Measurements from ENCODE around the gene PROKR2. TPM values are rescaled to one million over a fixed set of nuclear protein-coding genes. Genes with fewer than 3 reads are reported as not detected.

Gene PROKR2
- total RNA-seq, 6 experiments from 2014 or later: not detected

DNA sequence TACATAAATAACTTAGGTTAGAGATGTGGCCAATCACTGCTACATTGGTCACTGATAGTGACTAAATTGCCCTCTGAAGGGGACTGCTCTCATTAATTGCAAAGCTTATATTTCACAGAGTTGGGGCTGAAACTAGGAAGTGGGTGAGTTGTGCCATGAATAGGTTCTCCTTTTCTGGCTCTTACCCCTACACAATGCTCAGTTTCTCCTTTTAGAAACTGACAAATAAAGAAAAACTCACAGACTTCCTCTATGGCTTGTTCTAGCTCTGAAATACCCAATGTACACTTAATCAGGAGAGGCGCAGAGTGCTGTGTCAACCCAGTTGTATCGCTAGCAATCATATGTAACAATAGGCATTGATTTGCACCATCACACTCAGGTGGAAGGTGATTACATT, 41.2 kb upstream of the PROKR2 start:
- Mint-ChIP-seq H3K9me3 (no peaks in the 10 kb centered on the region; the same call in 1 of the 2 replicates), H3K4me1 (ENCODE audit: low read depth) (peaks cover 27% of the 10 kb centered on the region), H3K27me3 (ENCODE audit: insufficient read depth) (peaks cover 7% of the 10 kb centered on the region), H3K27ac (no peak overlapping the region), H3K36me3 (ENCODE audit: low read depth) (no peaks in the 10 kb centered on the region), H3K4me3 (no peak overlapping the region)
- DNase-seq: no peak
- no peak for TF ChIP-seq CTCF (IDR thresholded peaks at IDR 0.05)

GRCh38 chr20:5356941-5357340, 40.2 kb upstream of the PROKR2 start:
- H3K27ac Mint-ChIP-seq: no peak overlapping the region
- H3K4me1 Mint-ChIP-seq (ENCODE audit: low read depth): peaks cover 35% of the 10 kb centered on the region
- DNase-seq: no peak
- TF ChIP-seq CTCF (IDR thresholded peaks at IDR 0.05): no peak
- H3K27me3 Mint-ChIP-seq (ENCODE audit: insufficient read depth): peaks cover 7% of the 10 kb centered on the region
- no peaks in the 10 kb centered on the region; the same call in 1 of the 2 replicates for H3K9me3 Mint-ChIP-seq
- no peaks in the 10 kb centered on the region for H3K36me3 Mint-ChIP-seq (ENCODE audit: low read depth)
- no peak overlapping the region for H3K4me3 Mint-ChIP-seq

DNA sequence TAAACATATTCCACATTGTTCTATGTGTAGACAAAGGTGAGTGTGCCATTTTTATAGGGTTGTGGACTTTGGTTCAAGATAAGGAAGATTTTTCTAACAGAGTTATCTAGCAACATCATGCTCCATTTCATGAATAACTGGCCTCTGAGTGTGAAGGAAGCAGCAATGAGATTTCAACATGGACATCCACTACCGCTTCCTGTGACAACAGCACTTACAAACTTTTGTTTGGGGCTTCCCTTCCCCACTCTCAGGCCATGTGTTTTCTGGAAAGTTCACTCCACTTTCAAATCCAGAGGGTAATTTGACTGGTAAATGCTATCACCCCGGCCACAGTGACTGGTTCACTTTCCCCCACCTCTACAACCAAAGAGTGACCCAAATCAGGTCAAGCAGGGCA, 38.1 kb upstream of the PROKR2 start:
- TF ChIP-seq CTCF (IDR thresholded peaks at IDR 0.05): no peak
- Mint-ChIP-seq H3K4me3 (no peak overlapping the region), H3K27me3 (ENCODE audit: insufficient read depth) (peaks cover 5% of the 10 kb centered on the region), H3K36me3 (ENCODE audit: low read depth) (no peaks in the 10 kb centered on the region), H3K9me3 (no peaks in the 10 kb centered on the region; the same call in 1 of the 2 replicates), H3K4me1 (ENCODE audit: low read depth) (peaks cover 40% of the 10 kb centered on the region), H3K27ac (0 out of 2 replicates have a peak overlapping the region, but pooled peaks have one; percentile 29)
- no peak for DNase-seq

- no peaks in the 10 kb centered on the region; the same call in 1 of the 2 replicates for H3K9me3 Mint-ChIP-seq
- no peaks in the 10 kb centered on the region for H3K36me3 Mint-ChIP-seq (ENCODE audit: low read depth)
- TF ChIP-seq CTCF (IDR thresholded peaks at IDR 0.05): no peak
- peaks cover 49% of the 10 kb centered on the region for H3K4me1 Mint-ChIP-seq (ENCODE audit: low read depth)
- H3K27me3 Mint-ChIP-seq (ENCODE audit: insufficient read depth): peaks cover 2% of the 10 kb centered on the region; the same call in 1 of the 2 replicates
- peak; percentile 57 for DNase-seq
- no peak overlapping the region for H3K4me3 Mint-ChIP-seq
- no peak overlapping the region for H3K27ac Mint-ChIP-seq
These were observed 37.1 kb upstream of the PROKR2 start for GRCh38 chr20:5353624-5354496.

DNA sequence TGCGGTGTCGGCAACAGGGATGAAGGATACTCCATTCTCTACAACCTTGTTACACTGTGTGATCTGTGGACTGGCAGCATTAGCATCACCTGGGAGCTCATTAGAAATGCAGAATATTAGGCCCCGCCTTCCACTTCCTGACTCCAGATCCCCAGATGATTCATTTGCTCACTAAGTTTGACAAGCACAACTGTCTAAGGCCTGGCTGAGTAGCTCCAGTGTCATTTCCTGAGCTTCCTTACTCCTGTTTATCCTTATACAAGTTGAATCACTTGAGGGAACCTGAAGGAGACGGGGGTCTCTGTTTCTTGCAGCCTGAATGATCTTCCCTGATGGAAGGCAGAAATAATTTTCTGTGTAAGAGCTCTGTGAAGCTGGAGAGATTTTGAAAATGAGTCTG, 32.7 kb upstream of the PROKR2 start:
- Mint-ChIP-seq H3K4me3 (no peak overlapping the region), H3K36me3 (ENCODE audit: low read depth) (no peaks in the 10 kb centered on the region), H3K27me3 (ENCODE audit: insufficient read depth) (no peaks in the 10 kb centered on the region; the same call in 1 of the 2 replicates), H3K4me1 (ENCODE audit: low read depth) (peaks cover 37% of the 10 kb centered on the region), H3K27ac (no peak overlapping the region), H3K9me3 (no peaks in the 10 kb centered on the region)
- no peak for TF ChIP-seq CTCF (IDR thresholded peaks at IDR 0.05)
- DNase-seq: no peak

Data from HFFc6 (cell line).